Heart left ventricle (tissue), 13 donors: ENCODE data around the gene RBP5.

Experiments
- POLR2A ChIP-seq, 2 donors: fragments of 450-650 bp; IDR thresholded peaks; one replicate each; pipeline ENCODE4 v1.6.1; 2017; ENCODE audit warnings: antibody characterized with exemption in 2 of 2, mild to moderate bottlenecking in 2 of 2, moderate library complexity in 2 of 2
- TF ChIP-seq, protein P1 (sequence below), 12 donors: fragments of 200-600 bp; sonication (generic) in 4 of 12; IDR thresholded peaks; one replicate each; pipeline versions ENCODE4 v1.5.0 to v1.8.0; 2018 to 2022; ENCODE audit warnings: antibody characterized with exemption in 12 of 12, mild to moderate bottlenecking in 5 of 12
- donor health status: ischemic (EF 13 %, LVEDD 7.1; RV severe dilation, severe dysfunction).
- donor health status: DM: no; HTN: yes; CAD: no.
- donor health status: DM: no; HTN: no; CAD: no.
- donor health status: ischemic (EF 25% LVEDD 6.9; RV normal size, moderate dysfunction).
- donor health status: ischemic (EF 25% LVEDD 5.7; RV mildly dilated, moderate dysfunction).
- donor health status: ischemic (EF 35%, LVEDD 5.7; RV mildly dilated, moderate dysfunction).
- donor health status: nonischemic (EF 11% LVEDD 7.7; RV severe dilation, severe dysfunction).
- donor health status: DM: yes; HTN: yes; CAD: no.
- donor health status: PGD.
- donor health status: ischemic (EF 29% LVEDD 5.4; RV normal size, mild dysfunction).
- donor health status: nonischemic (EF 23%, LVEDD 6.1; RV moderate dilation, normal function).

DNA sequence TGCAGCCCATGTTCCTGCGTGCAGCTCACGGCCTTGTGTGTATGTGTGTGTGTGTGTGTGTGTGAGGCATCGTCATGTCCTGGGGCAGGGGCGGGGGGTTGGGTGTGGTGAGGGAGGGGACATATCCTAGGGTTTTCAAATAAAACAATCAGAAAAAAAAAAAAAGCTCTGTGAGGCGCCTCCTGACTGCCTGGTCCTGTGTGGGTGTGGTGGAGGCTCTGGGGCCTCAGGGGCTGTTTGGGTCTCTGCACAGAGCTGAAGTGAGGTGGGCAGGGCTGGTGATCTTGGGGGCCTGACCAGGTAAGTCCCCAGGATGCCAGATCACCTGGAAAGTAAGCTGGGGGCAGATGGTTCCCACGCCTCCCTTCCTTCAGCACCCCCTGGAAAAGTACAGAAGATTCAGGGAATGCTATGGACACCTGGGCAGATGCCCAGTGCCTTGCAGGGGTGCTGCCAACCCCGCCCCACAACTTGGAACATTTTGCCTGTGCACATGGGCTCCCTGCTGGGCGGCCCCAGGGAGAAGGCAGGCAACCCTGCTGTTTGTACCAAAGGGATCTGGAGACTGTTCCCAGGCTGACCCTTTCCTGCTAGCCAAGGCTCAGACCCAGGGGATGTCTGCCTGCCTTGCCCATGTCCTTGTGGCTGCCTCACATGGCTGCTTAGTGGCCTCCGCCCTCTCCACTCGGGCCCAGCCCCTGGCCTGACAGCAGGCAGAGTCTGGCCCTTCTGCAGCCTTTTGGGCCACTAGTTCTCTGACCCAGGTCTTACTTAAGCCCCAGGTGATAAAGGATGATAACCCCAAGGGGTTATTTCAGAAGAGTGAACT lies 30.3 kb upstream of the RBP5 start:
- TF ChIP-seq, protein P1, sequence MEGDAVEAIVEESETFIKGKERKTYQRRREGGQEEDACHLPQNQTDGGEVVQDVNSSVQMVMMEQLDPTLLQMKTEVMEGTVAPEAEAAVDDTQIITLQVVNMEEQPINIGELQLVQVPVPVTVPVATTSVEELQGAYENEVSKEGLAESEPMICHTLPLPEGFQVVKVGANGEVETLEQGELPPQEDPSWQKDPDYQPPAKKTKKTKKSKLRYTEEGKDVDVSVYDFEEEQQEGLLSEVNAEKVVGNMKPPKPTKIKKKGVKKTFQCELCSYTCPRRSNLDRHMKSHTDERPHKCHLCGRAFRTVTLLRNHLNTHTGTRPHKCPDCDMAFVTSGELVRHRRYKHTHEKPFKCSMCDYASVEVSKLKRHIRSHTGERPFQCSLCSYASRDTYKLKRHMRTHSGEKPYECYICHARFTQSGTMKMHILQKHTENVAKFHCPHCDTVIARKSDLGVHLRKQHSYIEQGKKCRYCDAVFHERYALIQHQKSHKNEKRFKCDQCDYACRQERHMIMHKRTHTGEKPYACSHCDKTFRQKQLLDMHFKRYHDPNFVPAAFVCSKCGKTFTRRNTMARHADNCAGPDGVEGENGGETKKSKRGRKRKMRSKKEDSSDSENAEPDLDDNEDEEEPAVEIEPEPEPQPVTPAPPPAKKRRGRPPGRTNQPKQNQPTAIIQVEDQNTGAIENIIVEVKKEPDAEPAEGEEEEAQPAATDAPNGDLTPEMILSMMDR (IDR thresholded peaks at IDR 0.05) = no peak
- TF ChIP-seq POLR2A (IDR thresholded peaks at IDR 0.05) = no peak
